Caco-2 (cell line): ENCODE data around the gene AQP9. TPM values are rescaled to one million over a fixed set of nuclear protein-coding genes. Genes with fewer than 3 reads are reported as not detected.
A peak's percentile ranks its signal among the peaks of the same experiment; 100 is the strongest.
"Not testable (repeated sequence)": the region's sequence is repeated elsewhere in the genome, so short reads cannot be mapped to it uniquely, and the experiment has no call there.

ENCODE experiments used
- BruUV-seq: library from RNA; stranded (reverse); fragments of 400-500 nt; replicated peaks from 2 replicates; lab custom pipeline; 2021; lab: Mats Ljungman, UMichigan
- CTCF ChIA-PET: fragments of 300-600 bp; sonication (Branson Sonifier 250); formaldehyde crosslinking; loops from one replicate; lab custom pipeline; 2022; ENCODE audit warnings: antibody characterized with exemption; lab: Charles Lee
- POLR2A ChIA-PET: fragments of 300-600 bp; sonication (Branson Sonifier 250); formaldehyde crosslinking; loops from one replicate; lab custom pipeline; 2022; ENCODE audit warnings: antibody characterized with exemption; lab: Charles Lee
- DNase-seq, 2 experiments: peaks; one replicate each; pipeline versions ENCODE4 v3.0.0 to v3.0.0-alpha.2; 2020 to 2022
- H3K27me3 ChIP-seq: replicated peaks from 2 replicates; pipeline ENCODE4 v1.6.0; 2011; ENCODE audit warnings: low read length; ENCODE audit not compliant: control insufficient read depth, insufficient read depth
- H3K36me3 ChIP-seq: 2 replicates; pipeline ENCODE4 v1.5.1; 2011; ENCODE audit warnings: low read length; ENCODE audit not compliant: control insufficient read depth, insufficient read depth
- H3K4me1 ChIP-seq: fragments of 250-450 bp; sonication (Bioruptor Pico); 2 replicates; pipeline ENCODE4 v1.5.1; 2020; ENCODE audit warnings: mild to moderate bottlenecking
- H3K4me3 ChIP-seq: 2 replicates; pipeline ENCODE4 v1.5.1; 2011; ENCODE audit warnings: low read depth, mild to moderate bottlenecking, control low read depth, low read length
- H3K9me3 ChIP-seq: fragments of 250-450 bp; sonication (Bioruptor Pico); 2 replicates; pipeline ENCODE4 v1.5.1; 2020; ENCODE audit warnings: mild to moderate bottlenecking, moderate library complexity
- H3K27ac Mint-ChIP-seq: one replicate; pipeline ENCODE4 v1.8.0; 2022; ENCODE audit warnings: mixed read lengths; ENCODE audit not compliant: unreplicated experiment
- H3K27me3 Mint-ChIP-seq: one replicate; pipeline ENCODE4 v1.8.0; 2022; ENCODE audit warnings: mixed read lengths; ENCODE audit not compliant: insufficient read depth, unreplicated experiment
- H3K36me3 Mint-ChIP-seq: one replicate; pipeline ENCODE4 v1.8.0; 2022; ENCODE audit warnings: mild to moderate bottlenecking, mixed read lengths; ENCODE audit not compliant: insufficient read depth, unreplicated experiment
- H3K4me1 Mint-ChIP-seq: one replicate; pipeline ENCODE4 v1.8.0; 2022; ENCODE audit warnings: low read depth, mixed read lengths; ENCODE audit not compliant: unreplicated experiment
- H3K4me3 Mint-ChIP-seq: one replicate; pipeline ENCODE4 v1.8.0; 2022; ENCODE audit warnings: mild to moderate bottlenecking, moderate library complexity, mixed read lengths; ENCODE audit not compliant: unreplicated experiment
- H3K9me3 Mint-ChIP-seq: one replicate; pipeline ENCODE4 v1.8.0; 2022; ENCODE audit warnings: mixed read lengths; ENCODE audit not compliant: unreplicated experiment
- CTCF ChIP-seq, 2 experiments: fragments of 200-600 bp in 1 of 2; IDR thresholded peaks; 1 replicate in 1 of 2; 2 replicates in 1 of 2; pipeline versions ENCODE4 v1.5.1 to v1.8.0; 2011 to 2022; ENCODE audit warnings: antibody characterized with exemption in 1 of 2, control low read depth in 1 of 2, inconsistent platforms in 1 of 2, low read depth in 1 of 2, low read length in 1 of 2, mild to moderate bottlenecking in 1 of 2, moderate library complexity in 1 of 2; ENCODE audit not compliant: insufficient read depth in 1 of 2, severe bottlenecking in 1 of 2, unreplicated experiment in 1 of 2
- intact Hi-C: fragments of 100-400 bp; cut with micrococcal nuclease; formaldehyde crosslinking; loops from one replicate; pipeline ENCODE4 v1.10.0; 2022; ENCODE audit not compliant: unreplicated experiment
- total RNA-seq: library from RNA; stranded (reverse); gene quantifications from 2 replicates; pipeline ENCODE4 v1.2.3, GENCODE V29; 2022

The AQP9 gene
- total RNA-seq, 1 experiment from 2014 or later: not detected

- H3K27ac Mint-ChIP-seq: no peak overlapping the region
- H3K27me3 ChIP-seq: no peaks in the 10 kb centered on the region
- no peaks in the 10 kb centered on the region for H3K36me3 Mint-ChIP-seq
- no peaks in the 10 kb centered on the region for H3K4me1 Mint-ChIP-seq
- H3K9me3 ChIP-seq: peaks cover 3% of the 10 kb centered on the region; the same call in 1 of the 2 replicates
- ChIA-PET CTCF (no interaction called here), POLR2A (no interaction called here)
- no peaks in the 10 kb centered on the region for H3K36me3 ChIP-seq
- no peak overlapping the region for H3K4me3 Mint-ChIP-seq
- DNase-seq: no peak
- TF ChIP-seq CTCF (IDR thresholded peaks at IDR 0.05; ENCODE audit: insufficient read depth in 1 of 2, low read depth in 1 of 2, low read length in 1 of 2, severe bottlenecking in 1 of 2, unreplicated experiment in 1 of 2): no peak
- no TSS peak for BruUV-seq
- no peaks in the 10 kb centered on the region for H3K4me1 ChIP-seq
- H3K4me3 ChIP-seq: no peak overlapping the region
- peaks cover 29% of the 10 kb centered on the region for H3K27me3 Mint-ChIP-seq
- H3K9me3 Mint-ChIP-seq: peaks cover 6% of the 10 kb centered on the region
- intact Hi-C loops: no loop called here
Observed at GRCh38 chr15:58190419-58190818, 52.2 kb downstream of the AQP9 start.

- intact Hi-C loops, H3K27me3 ChIP-seq, H3K36me3 ChIP-seq, H3K27ac Mint-ChIP-seq, H3K4me1 Mint-ChIP-seq, H3K4me1 ChIP-seq, BruUV-seq, H3K9me3 Mint-ChIP-seq, H3K4me3 ChIP-seq, H3K36me3 Mint-ChIP-seq, H3K9me3 ChIP-seq, H3K4me3 Mint-ChIP-seq: not testable (repeated sequence)
- ChIA-PET POLR2A (interaction anchor here (1.0 kb wide), 1 partner anchor 577 kb away, joined by 3 read pairs; the partner anchor contains the start of gene MINDY2), CTCF (interaction anchor here (1.7 kb wide), 1 partner anchor 116 kb away, joined by 4 read pairs; no protein-coding TSS in a partner anchor)
- peak in 1 of 2 experiments; percentile 40 for DNase-seq
- peaks cover 28% of the 10 kb centered on the region for H3K27me3 Mint-ChIP-seq
Observed at GRCh38 chr15:58193636-58194035, 55.5 kb downstream of the AQP9 start.

GRCh38 chr15:58200739-58201138 is 62.6 kb downstream of the AQP9 start:
- H3K4me3 Mint-ChIP-seq: no peak overlapping the region
- BruUV-seq: no TSS peak
- POLR2A ChIA-PET: no interaction called here

More at GRCh38 chr15:58200739-58201138, 62.6 kb downstream of the AQP9 start:
- Mint-ChIP-seq H3K27ac (no peak overlapping the region), H3K27me3 (peaks cover 18% of the 10 kb centered on the region), H3K36me3 (no peaks in the 10 kb centered on the region), H3K9me3 (no peaks in the 10 kb centered on the region), H3K4me1 (no peaks in the 10 kb centered on the region)
- intact Hi-C loops: no loop called here
- DNase-seq: no peak
- Histone ChIP-seq H3K4me1 (no peaks in the 10 kb centered on the region), H3K9me3 (no peaks in the 10 kb centered on the region), H3K27me3 (no peaks in the 10 kb centered on the region; the same call in 1 of the 2 replicates), H3K36me3 (no peaks in the 10 kb centered on the region), H3K4me3 (no peak overlapping the region)
- CTCF ChIA-PET: no interaction called here
- TF ChIP-seq CTCF (IDR thresholded peaks at IDR 0.05; ENCODE audit: insufficient read depth in 1 of 2, low read depth in 1 of 2, low read length in 1 of 2, severe bottlenecking in 1 of 2, unreplicated experiment in 1 of 2): no peak
